ENCODE measurements around the gene SPECC1L.
"Not testable (repeated sequence)": the region's sequence is repeated elsewhere in the genome, so short reads cannot be mapped to it uniquely, and the experiment has no call there.

- TF ChIP-seq POLR2AphosphoS5 (IDR thresholded peaks at IDR 0.05; ENCODE audit: borderline replicate concordance, low read depth, low read length); EZH2 (IDR thresholded peaks at IDR 0.05); FOXP2 (optimal IDR thresholded peaks at IDR 0.05; ENCODE audit: control extremely low read depth, extremely low read length, insufficient read depth): not testable (repeated sequence)
These were observed 17.2 kb downstream of the SPECC1L start for GRCh38 chr22:24287801-24288200.
